Tibial nerve (tissue), 4 donors: ENCODE measurements around the gene GULP1. TPM values are rescaled to one million over a fixed set of nuclear protein-coding genes. Genes with fewer than 3 reads are reported as not detected.

Experiments used
- DNase-seq, 2 donors: peaks; one replicate each; pipeline ENCODE4 v3.0.0-alpha.2; 2019; ENCODE audit warnings: low spot score in 2 of 2
- H3K27ac ChIP-seq, 4 donors: fragments of 200-600 bp; sonication (generic) in 3 of 4; one replicate each; pipeline ENCODE4 v1.5.1; 2017 to 2019; ENCODE audit warnings: mild to moderate bottlenecking in 1 of 4
- H3K27me3 ChIP-seq, 2 donors: fragments of 200-600 bp; sonication (generic) in 1 of 2; one replicate each; pipeline versions ENCODE4 v1.5.1 to v1.6.0; 2017 to 2019
- H3K36me3 ChIP-seq, 3 donors: fragments of 200-600 bp; sonication (generic); one replicate each; pipeline ENCODE4 v1.5.1; 2018 to 2019
- H3K4me1 ChIP-seq, 4 donors: fragments of 200-600 bp; sonication (generic) in 3 of 4; one replicate each; pipeline ENCODE4 v1.5.1; 2017 to 2019
- H3K4me3 ChIP-seq, 4 donors: fragments of 200-600 bp; sonication (generic) in 3 of 4; one replicate each; pipeline ENCODE4 v1.5.1; 2017 to 2019; ENCODE audit warnings: mild to moderate bottlenecking in 1 of 4, moderate library complexity in 1 of 4
- H3K9me3 ChIP-seq, 4 donors: fragments of 200-600 bp; sonication (generic) in 3 of 4; one replicate each; pipeline ENCODE4 v1.5.1; 2017 to 2019
- EP300 ChIP-seq, 2 donors: sonication (generic); formaldehyde crosslinking; IDR thresholded peaks; one replicate each; pipeline ENCODE4 v1.6.1; 2017; ENCODE audit warnings: antibody characterized with exemption in 2 of 2, mild to moderate bottlenecking in 1 of 2
- POLR2A ChIP-seq, 2 donors: fragments of 450-650 bp; IDR thresholded peaks; one replicate each; pipeline ENCODE4 v1.6.1; 2017; ENCODE audit warnings: antibody characterized with exemption in 2 of 2, mild to moderate bottlenecking in 2 of 2, moderate library complexity in 2 of 2
- WGBS, 2 donors: methylation state at CpG; one replicate each; pipeline ENCODE4 v1.1.5; 2018; 5-methylcytosine and 5-hydroxymethylcytosine counted together
- total RNA-seq, 4 donors: library from RNA; depleted of rRNA; stranded (reverse); fragments of >200 nt; gene quantifications; one replicate each; pipeline ENCODE4 v1.1.0, GENCODE V29; 2016
- TF ChIP-seq, protein P1 (sequence below), 5 experiments: fragments of 200-600 bp in 3 of 5; fragments of 450-650 bp in 2 of 5; sonication (generic) in 3 of 5; IDR thresholded peaks; one replicate each; pipeline ENCODE4 v1.5.1; 2016 to 2019; ENCODE audit warnings: antibody characterized with exemption in 5 of 5, mild to moderate bottlenecking in 3 of 5, moderate library complexity in 2 of 5

Gene GULP1
- total RNA-seq, 4 donors from 2014 or later, result 63.4 to 89.2 (median 78.1) TPM

GRCh38 chr2:188333751-188334524, 42.3 kb downstream of the GULP1 start:
- TF ChIP-seq EP300 (IDR thresholded peaks at IDR 0.05) (peak in 1 of 2 donors; percentile 53), POLR2A (IDR thresholded peaks at IDR 0.05) (no peak)
- TF ChIP-seq, protein P1, sequence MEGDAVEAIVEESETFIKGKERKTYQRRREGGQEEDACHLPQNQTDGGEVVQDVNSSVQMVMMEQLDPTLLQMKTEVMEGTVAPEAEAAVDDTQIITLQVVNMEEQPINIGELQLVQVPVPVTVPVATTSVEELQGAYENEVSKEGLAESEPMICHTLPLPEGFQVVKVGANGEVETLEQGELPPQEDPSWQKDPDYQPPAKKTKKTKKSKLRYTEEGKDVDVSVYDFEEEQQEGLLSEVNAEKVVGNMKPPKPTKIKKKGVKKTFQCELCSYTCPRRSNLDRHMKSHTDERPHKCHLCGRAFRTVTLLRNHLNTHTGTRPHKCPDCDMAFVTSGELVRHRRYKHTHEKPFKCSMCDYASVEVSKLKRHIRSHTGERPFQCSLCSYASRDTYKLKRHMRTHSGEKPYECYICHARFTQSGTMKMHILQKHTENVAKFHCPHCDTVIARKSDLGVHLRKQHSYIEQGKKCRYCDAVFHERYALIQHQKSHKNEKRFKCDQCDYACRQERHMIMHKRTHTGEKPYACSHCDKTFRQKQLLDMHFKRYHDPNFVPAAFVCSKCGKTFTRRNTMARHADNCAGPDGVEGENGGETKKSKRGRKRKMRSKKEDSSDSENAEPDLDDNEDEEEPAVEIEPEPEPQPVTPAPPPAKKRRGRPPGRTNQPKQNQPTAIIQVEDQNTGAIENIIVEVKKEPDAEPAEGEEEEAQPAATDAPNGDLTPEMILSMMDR (IDR thresholded peaks at IDR 0.05), result no peak
- peak; percentile 15 to 16 for DNase-seq
- peak overlapping the region in 3 of 4 donors; percentile 1 to 25 (median 25) for H3K4me3 ChIP-seq
- peak overlapping the region; percentile 32 to 81 (median 70) for H3K27ac ChIP-seq
- no peaks in the 10 kb centered on the region for H3K9me3 ChIP-seq
- H3K36me3 ChIP-seq, result no peaks in the 10 kb centered on the region
- H3K27me3 ChIP-seq, result no peaks in the 10 kb centered on the region
- H3K4me1 ChIP-seq, result peaks cover 0 to 50% (median 17%) of the 10 kb centered on the region in 4 donors
- 18 to 23% methylated on average over 5 of the region's 5 CpGs for WGBS, 2 donors

- H3K9me3 ChIP-seq, result no peaks in the 10 kb centered on the region
- H3K36me3 ChIP-seq, result peaks cover 0 to 4% (median 0%) of the 10 kb centered on the region in 3 donors
- WGBS, 2 donors, result 81 to 89% methylated on average over 3 of the region's 3 CpGs
- H3K4me1 ChIP-seq, result peaks cover 0 to 27% (median 12%) of the 10 kb centered on the region in 4 donors
- TF ChIP-seq, protein P1 (IDR thresholded peaks at IDR 0.05), result no peak
- no peak overlapping the region for H3K4me3 ChIP-seq
- no peak overlapping the region for H3K27ac ChIP-seq
- no peaks in the 10 kb centered on the region for H3K27me3 ChIP-seq
- no peak for DNase-seq
Observed at GRCh38 chr2:188338463-188338862, 46.8 kb downstream of the GULP1 start.

DNA sequence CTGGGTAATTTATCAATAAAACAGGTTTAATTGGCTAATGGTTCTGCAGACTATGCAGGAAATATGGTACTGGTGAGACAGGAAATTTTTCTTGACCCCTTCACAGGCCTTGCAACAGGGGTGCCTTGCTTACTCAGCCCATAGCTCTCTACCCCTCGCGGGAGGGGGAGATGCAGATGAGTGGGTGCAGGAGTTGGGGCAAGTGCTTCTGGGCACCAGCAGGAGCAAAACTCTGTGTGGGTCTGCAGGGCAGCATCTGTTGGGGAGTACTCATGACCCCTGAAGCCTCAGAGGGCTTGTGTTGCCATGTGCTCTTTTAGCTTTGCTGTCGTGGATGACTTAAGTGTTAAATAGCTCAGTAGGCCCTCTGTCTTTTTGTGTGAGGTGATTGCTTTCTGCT, 48.6 kb downstream of the GULP1 start:
- Histone ChIP-seq H3K9me3 (no peaks in the 10 kb centered on the region), H3K36me3 (peaks cover 0 to 4% (median 0%) of the 10 kb centered on the region in 3 donors), H3K4me1 (peaks cover 0 to 12% (median 6%) of the 10 kb centered on the region in 4 donors), H3K27me3 (no peaks in the 10 kb centered on the region), H3K27ac (no peak overlapping the region), H3K4me3 (no peak overlapping the region)
- DNase-seq, result no peak
- no peak for TF ChIP-seq EP300 (IDR thresholded peaks at IDR 0.05)
- no peak for TF ChIP-seq POLR2A (IDR thresholded peaks at IDR 0.05)
- TF ChIP-seq, protein P1 (IDR thresholded peaks at IDR 0.05), result no peak
- WGBS, 2 donors, result 79 to 91% methylated on average over 3 of the region's 3 CpGs

- Histone ChIP-seq H3K27me3 (no peaks in the 10 kb centered on the region), H3K36me3 (peaks cover 0 to 4% (median 0%) of the 10 kb centered on the region in 3 donors), H3K27ac (peak overlapping the region in 1 of 4 donors; percentile 8), H3K4me1 (peaks cover 0 to 32% (median 0%) of the 10 kb centered on the region in 4 donors), H3K9me3 (no peaks in the 10 kb centered on the region), H3K4me3 (no peak overlapping the region)
- 46 to 56% methylated on average over 3 of the region's 3 CpGs for WGBS, 2 donors
- DNase-seq, result no peak
- no peak for TF ChIP-seq EP300 (IDR thresholded peaks at IDR 0.05)
- TF ChIP-seq, protein P1 (IDR thresholded peaks at IDR 0.05), result no peak
- TF ChIP-seq POLR2A (IDR thresholded peaks at IDR 0.05), result no peak
Observed at GRCh38 chr2:188345020-188345419, 53.3 kb downstream of the GULP1 start.

DNA sequence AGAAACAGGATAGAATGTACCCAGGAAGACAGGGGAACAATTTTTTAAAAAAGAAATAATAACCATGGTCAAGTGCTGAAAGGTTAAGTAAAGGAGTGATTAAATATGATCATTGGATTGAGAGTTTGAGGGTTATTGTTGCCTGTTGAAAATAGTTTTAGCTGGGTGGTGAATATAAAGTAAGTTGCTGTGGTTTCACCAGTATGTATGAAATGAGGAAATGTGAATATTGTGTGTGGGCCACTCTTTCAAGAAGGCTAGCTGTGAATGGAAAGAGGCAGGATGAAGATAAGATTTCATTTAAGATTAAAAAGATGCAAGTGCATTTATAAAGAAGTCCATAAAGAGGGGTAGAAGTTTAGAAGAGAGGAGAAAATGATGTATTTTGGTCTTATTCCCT, 53.8 kb downstream of the GULP1 start:
- no peak for DNase-seq
- no peak for TF ChIP-seq EP300 (IDR thresholded peaks at IDR 0.05)
- no peak for TF ChIP-seq POLR2A (IDR thresholded peaks at IDR 0.05)
- TF ChIP-seq, protein P1 (IDR thresholded peaks at IDR 0.05), result no peak
- peak overlapping the region in 1 of 4 donors; percentile 8 for H3K27ac ChIP-seq

More for the DNA sequence above, 53.8 kb downstream of the GULP1 start:
- Histone ChIP-seq H3K36me3 (peaks cover 0 to 4% (median 0%) of the 10 kb centered on the region in 3 donors), H3K4me1 (peaks cover 0 to 32% (median 0%) of the 10 kb centered on the region in 4 donors), H3K27me3 (no peaks in the 10 kb centered on the region), H3K9me3 (no peaks in the 10 kb centered on the region), H3K4me3 (no peak overlapping the region)
